Thyroid gland (tissue), 4 donors: Measurements from ENCODE around the gene IRF9.

Experiments used
- POLR2A ChIP-seq, 2 donors: fragments of 450-650 bp; IDR thresholded peaks; one replicate each; pipeline ENCODE4 v1.6.1; 2017; ENCODE audit warnings: antibody characterized with exemption in 2 of 2, mild to moderate bottlenecking in 2 of 2, moderate library complexity in 1 of 2
- TF ChIP-seq, protein P1 (sequence below), 6 experiments: fragments of 200-600 bp in 3 of 6; fragments of 450-650 bp in 3 of 6; sonication (generic) in 3 of 6; IDR thresholded peaks; one replicate each; pipeline ENCODE4 v1.5.1; 2016 to 2019; ENCODE audit warnings: antibody characterized with exemption in 6 of 6, mild to moderate bottlenecking in 2 of 6, inconsistent platforms in 1 of 6, moderate library complexity in 1 of 6

- no peak for TF ChIP-seq POLR2A (IDR thresholded peaks at IDR 0.05)
- TF ChIP-seq, protein P1, sequence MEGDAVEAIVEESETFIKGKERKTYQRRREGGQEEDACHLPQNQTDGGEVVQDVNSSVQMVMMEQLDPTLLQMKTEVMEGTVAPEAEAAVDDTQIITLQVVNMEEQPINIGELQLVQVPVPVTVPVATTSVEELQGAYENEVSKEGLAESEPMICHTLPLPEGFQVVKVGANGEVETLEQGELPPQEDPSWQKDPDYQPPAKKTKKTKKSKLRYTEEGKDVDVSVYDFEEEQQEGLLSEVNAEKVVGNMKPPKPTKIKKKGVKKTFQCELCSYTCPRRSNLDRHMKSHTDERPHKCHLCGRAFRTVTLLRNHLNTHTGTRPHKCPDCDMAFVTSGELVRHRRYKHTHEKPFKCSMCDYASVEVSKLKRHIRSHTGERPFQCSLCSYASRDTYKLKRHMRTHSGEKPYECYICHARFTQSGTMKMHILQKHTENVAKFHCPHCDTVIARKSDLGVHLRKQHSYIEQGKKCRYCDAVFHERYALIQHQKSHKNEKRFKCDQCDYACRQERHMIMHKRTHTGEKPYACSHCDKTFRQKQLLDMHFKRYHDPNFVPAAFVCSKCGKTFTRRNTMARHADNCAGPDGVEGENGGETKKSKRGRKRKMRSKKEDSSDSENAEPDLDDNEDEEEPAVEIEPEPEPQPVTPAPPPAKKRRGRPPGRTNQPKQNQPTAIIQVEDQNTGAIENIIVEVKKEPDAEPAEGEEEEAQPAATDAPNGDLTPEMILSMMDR (IDR thresholded peaks at IDR 0.05), result no peak
Observed at GRCh38 chr14:24157331-24157730, 3.7 kb upstream of the IRF9 start.
